NCI-H2196 (cell line): ENCODE measurements around the gene IL17REL.

ENCODE experiments used
- DNase-seq: peaks from one replicate; lab custom pipeline; 2025; ENCODE audit not compliant: unreplicated experiment; lab: John Stamatoyannopoulos, UW

The IL17REL gene

GRCh38 chr22:50027639-50028537, 15.3 kb upstream of the IL17REL start:
- peak; percentile 58 for DNase-seq

DNA sequence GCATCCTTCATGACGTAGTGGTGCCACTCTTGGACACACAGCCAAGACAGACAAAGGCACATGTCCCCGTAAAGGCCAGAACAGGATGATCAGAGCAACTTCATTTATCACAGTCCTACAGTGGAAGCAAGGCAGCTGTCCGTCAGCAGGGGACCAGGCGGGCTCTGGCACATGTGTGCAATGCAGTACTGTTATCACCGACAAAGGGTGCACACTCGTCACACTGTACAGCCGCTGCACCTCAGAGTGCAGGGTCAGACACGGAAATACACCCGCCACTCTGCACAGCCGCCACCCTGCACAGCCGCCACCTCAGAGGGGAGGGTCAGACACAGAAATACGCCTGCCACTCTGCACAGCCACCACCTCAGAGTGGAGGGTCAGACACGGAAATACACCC, 13.4 kb upstream of the IL17REL start:
- DNase-seq = no peak

- no peak for DNase-seq
Observed at GRCh38 chr22:50022171-50022819, 9.7 kb upstream of the IL17REL start.

- DNase-seq = no peak
Observed at GRCh38 chr22:50020606-50021005, 8.0 kb upstream of the IL17REL start.

- no peak for DNase-seq
Observed at GRCh38 chr22:50019316-50019715, 6.8 kb upstream of the IL17REL start.

- no peak for DNase-seq
Observed at GRCh38 chr22:50018608-50019285, 6.2 kb upstream of the IL17REL start.

- DNase-seq = no peak
Observed at GRCh38 chr22:50017701-50018224, 5.2 kb upstream of the IL17REL start.

- no peak for DNase-seq
Observed at GRCh38 chr22:50016988-50017700, 4.6 kb upstream of the IL17REL start.

DNA sequence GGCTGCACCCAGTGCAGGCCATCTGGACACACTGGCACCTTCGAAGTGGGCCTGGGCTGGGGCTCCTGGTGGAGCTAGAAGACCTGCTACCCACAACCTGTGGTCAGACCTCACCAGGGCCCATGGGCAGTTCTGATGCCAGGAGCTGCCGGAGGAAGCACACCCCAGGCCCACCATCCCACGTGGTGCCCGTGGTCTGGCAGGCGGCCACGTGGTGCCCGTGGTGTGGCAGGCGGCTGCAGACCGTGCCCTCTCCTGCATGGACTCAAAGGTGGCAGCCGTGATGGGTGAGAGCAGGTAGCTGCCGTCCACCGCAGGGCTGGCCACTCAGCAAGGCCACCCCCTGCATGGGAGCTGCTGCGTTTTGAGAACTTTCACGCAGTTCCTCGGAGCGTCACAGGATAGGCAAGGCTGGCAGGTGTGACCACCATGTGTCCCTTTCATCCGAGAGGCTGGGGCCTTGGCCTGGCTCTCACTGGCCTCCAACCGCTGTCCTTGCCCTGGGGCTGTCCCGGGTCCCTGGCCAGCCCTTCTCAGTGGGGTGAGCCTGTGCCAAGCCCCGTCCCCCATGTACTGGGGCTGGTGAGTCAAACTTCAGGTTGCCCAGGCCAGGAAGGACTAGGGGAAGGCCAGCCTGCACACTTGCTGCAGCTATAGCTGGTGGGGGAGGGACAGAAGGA, 3.9 kb upstream of the IL17REL start:
- DNase-seq = no peak

DNA sequence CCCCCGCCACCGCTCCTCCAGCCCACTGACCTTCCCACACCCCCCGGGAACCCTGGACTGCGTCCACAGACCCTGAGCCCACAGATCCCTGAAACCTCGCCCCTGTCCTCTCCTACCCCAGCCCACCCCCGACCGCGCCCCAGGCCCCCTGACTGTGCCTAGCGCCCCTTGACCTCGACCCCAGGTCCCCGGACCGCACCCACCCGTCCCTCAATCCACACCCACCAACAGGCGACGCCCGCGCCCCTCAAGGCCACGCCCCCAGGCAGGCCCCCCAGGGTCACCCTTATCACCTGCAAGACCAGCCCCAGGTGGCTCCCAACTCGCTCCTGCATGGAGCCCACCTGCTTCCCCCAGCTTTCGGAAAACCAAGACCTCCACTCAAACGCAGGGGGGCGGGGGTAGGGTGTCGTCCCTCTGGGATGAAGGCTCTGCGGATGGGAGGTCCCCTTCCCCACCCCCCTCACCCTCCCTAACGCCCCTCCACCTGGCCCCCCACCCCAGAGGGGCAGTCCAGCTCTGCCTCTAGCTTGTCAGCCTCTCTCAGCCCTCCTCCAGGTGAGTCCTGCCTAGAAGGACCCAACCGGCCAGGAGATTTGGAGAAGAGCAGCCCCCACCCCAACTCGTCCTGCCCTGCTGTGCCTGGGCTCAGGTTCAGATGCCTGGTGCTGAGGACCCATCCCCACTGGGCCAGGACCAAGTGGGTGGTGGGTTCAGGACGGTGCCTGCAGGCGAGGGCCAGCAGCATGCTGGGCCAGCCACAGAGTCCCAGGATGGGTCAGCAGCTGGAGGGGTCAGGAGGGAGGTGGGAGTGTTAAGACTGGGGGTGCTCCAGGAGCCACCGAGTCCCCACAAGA, 3.1 kb upstream of the IL17REL start:
- no peak for DNase-seq

GRCh38 chr22:50014655-50015401, 2.3 kb upstream of the IL17REL start:
- DNase-seq = no peak

DNA sequence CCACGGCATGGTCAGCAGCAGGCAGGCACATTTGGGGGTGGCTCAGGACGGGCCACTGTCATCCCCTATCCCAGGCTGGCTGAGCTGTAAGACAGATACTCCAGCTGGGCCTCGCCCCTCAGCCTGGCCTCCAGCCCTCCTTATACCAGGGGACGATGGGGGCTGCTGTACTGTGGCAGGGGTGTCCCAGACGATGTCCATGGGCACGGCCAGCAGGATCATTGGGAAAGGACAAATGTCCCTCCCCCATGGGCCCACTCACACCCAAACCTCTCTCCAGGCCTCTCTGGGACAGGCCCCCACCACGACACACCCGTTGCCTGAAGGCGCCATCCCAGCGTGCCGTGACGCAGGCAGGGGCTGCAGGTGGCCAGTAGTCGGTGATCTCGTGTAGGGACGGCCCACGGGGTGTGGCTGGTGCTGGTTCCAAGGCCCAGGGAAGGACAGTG, 1.5 kb upstream of the IL17REL start:
- DNase-seq = no peak

GRCh38 chr22:50011447-50012210, 936 bp downstream of the IL17REL start:
- no peak for DNase-seq

DNA sequence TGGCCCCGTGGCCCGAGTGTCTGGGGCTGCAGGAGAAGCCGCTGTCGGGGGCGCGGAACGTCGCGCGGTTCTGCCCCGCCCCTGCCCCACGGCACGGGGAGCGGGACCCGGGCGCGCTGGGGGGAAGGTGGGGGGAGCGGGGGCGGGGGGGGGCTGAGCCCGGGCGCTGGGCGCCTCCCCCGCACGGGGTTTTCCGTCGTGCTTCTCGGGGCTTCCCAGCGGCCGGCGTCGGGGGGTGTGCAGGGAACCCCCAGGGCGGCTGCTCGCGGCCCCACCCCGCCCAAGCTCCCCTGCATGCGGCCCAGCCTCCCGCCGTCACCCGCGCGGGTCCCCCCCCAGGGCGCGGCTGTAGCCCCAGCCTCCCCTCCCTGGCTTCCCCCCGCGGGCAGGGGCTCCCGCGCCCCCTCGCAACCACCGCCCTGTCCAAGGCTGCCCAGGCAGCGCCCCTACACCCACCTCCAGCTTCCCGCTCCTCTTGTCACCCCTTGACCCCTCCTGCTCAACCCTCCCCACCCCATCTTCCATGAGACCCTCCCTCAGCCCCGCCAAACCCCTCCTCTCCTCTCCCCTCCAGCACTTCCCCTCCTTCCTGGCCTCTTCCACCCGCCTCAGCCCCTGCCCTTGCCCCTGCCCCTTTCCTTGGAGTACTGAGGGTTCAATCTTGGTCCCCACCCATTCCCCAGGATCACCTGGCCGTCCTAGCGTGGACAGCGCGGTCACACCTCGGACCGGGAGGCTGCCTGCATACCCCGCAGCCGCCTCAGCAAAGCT, 1.7 kb downstream of the IL17REL start:
- no peak for DNase-seq

DNA sequence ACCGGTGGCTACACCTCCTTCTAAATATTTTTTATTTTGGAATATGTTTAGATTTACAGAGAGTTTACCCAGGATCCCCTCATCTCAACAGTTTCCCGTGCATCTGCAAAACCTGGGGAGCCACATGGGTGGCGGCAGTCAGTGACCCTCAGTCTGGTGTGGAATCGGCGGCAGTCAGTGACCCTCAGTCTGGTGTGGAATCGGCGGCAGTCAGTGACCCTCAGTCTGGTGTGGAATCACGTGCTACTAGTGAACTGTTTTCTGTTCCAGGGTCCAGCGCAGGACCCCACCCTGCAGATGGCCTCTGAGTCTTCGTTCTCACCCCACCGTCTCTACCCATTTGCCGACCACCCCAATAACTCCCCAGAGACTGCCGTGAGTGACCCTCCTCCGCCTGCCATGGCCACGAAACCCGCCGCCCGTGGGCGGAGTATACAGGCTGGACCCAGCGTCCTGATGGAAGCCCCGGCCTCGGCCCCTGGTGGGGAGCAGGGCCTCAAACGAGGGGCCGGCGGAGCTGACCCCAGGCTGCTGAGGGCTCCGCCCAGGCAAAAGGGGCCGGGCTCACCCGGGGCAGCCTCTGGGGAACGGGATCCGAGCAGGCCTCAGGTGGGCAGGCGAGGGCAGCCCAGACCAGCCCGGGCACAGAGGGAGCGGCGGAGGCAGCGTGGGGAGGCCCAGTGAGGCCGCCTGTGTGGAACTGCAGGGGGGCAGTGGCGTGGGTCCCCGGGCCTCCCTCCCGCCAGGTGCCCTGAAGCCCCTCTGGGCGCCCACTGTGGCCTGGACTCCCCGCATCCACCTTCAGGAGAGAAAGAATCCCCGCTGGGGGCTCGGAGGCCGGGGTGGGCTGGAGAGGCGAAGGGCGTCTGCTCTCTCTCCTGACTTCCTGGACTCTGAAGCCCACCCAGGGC, 2.5 kb downstream of the IL17REL start:
- no peak for DNase-seq

- DNase-seq = no peak
Observed at GRCh38 chr22:50009251-50009650, 3.3 kb downstream of the IL17REL start.
